Thoracic aorta (tissue), 2 donors: ENCODE data around the gene SLC2A4RG. TPM values are rescaled to one million over a fixed set of nuclear protein-coding genes. Genes with fewer than 3 reads are reported as not detected.

ENCODE experiments used
- ATAC-seq: fragments of 150-250 bp; one replicate; pipeline ENCODE4 v1.8.0; 2017; ENCODE audit warnings: low read depth; ENCODE audit not compliant: insufficient number of reproducible peaks, low FRiP score
- DNase-seq: peaks from one replicate; pipeline ENCODE4 v3.0.0-alpha.2; 2020; ENCODE audit warnings: low spot score
- H3K27ac ChIP-seq, 2 donors: fragments of 200-600 bp; sonication (generic); 1 replicate in 1 of 2; 2 replicates in 1 of 2; pipeline ENCODE4 v1.5.1; 2016; ENCODE audit warnings: mild to moderate bottlenecking in 2 of 2, moderate library complexity in 2 of 2
- H3K27me3 ChIP-seq: fragments of 200-600 bp; sonication (generic); replicated peaks from 2 replicates; pipeline ENCODE4 v1.6.0; 2016; ENCODE audit warnings: mild to moderate bottlenecking; ENCODE audit not compliant: insufficient read depth
- H3K36me3 ChIP-seq: fragments of 200-600 bp; sonication (generic); one replicate; pipeline ENCODE4 v1.5.1; 2016
- H3K4me1 ChIP-seq, 2 donors: fragments of 200-600 bp; sonication (generic); 1 replicate in 1 of 2; 2 replicates in 1 of 2; pipeline versions ENCODE4 v1.5.1 to v1.6.0; 2016; ENCODE audit warnings: low read depth in 2 of 2, mild to moderate bottlenecking in 1 of 2; ENCODE audit not compliant: control insufficient read depth in 1 of 2
- H3K4me3 ChIP-seq: fragments of 200-600 bp; sonication (generic); 2 replicates; pipeline ENCODE4 v1.5.1; 2016; ENCODE audit warnings: mild to moderate bottlenecking
- H3K9me3 ChIP-seq: fragments of 200-600 bp; sonication (generic); 2 replicates; pipeline ENCODE4 v1.5.1; 2016
- CTCF ChIP-seq: fragments of 200-600 bp; sonication (generic); IDR thresholded peaks from one replicate; pipeline ENCODE4 v1.5.1; 2019; ENCODE audit warnings: antibody characterized with exemption
- total RNA-seq, 2 donors: library from RNA; depleted of rRNA; stranded (reverse); fragments of >200 nt; gene quantifications; one replicate each; pipeline versions ENCODE4 v1.1.0 to v1.2.3, GENCODE V29; 2016

The SLC2A4RG gene
- 100 to 1,000 TPM in 1 of 2 donors, 10 to 100 TPM in 1; 36.2 to 103 TPM for total RNA-seq

DNA sequence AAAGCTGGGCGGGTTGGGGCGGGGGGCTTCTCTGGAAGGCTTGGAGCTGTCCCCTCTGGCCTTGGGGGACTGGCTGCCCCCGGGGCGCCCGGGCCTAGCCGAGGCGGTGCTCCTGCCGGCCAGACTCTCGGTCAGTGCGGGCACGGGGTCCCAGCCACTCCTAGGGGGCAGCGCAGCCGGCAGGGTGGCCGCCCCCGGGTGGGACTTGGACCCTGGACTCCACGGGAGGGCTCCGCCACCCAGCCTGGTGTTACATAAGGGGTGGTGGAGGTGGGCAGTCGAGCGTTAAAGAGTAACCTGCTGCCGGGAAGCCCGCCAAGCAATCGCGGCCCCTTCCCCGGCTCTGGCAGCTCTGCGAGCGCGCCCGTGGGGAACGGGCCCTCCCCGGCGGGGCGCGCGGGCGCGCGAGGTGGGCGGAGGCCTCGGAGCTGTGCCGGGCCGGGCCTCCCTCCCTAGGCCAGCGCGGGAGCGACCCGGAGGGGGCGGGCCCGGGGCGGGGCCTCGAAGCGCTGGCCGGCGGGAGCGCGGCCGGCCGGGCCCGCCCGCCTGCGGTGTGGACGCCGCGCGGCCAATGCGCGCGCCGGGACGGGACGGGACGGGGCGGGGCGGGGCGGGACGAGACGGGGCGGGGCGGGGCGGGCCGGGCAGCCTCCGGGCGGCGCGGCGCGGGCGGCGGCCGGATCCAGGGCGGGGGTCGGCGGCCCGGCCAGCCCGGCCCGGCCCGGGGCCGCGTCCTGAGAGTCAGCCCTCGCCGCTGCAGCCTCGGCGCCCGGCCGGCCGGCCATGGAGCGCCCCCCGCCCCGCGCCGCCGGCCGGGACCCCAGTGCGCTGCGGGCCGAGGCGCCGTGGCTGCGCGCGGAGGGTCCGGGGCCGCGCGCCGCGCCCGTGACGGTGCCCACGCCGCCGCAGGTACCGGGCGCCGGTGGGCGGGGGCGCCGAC, at the start of gene SLC2A4RG:
Gene SLC2A4RG (plus strand): TSS at position 647 of the 940 bp plus-strand sequence. CDS start 137 bp downstream, at position 784.
- H3K4me1 ChIP-seq: peaks cover 17 to 24% of the 10 kb centered on the region in 2 donors
- no peak for TF ChIP-seq CTCF
- peak within 1 kb of the TSS; percentile 89 for H3K4me3 ChIP-seq
- DNase-seq: no peak
- H3K27ac ChIP-seq: peak within 1 kb of the TSS; percentile 81 to 89
- no peaks in the 10 kb centered on the region for H3K9me3 ChIP-seq
- peak; percentile 56 for ATAC-seq
- peaks cover 40% of the 10 kb centered on the region for H3K36me3 ChIP-seq
- H3K27me3 ChIP-seq: no peaks in the 10 kb centered on the region

GRCh38 chr20:63690003-63690897, 49.3 kb upstream of the SLC2A4RG start:
- no peaks in the 10 kb centered on the region for H3K27me3 ChIP-seq
- peaks cover 4 to 25% of the 10 kb centered on the region in 2 donors for H3K4me1 ChIP-seq
- TF ChIP-seq CTCF: no peak
- ATAC-seq: no peak
- no peaks in the 10 kb centered on the region for H3K9me3 ChIP-seq
- no peak for DNase-seq
- peaks cover 5% of the 10 kb centered on the region for H3K36me3 ChIP-seq
- no peak overlapping the region for H3K4me3 ChIP-seq
- H3K27ac ChIP-seq: no peak overlapping the region

- Histone ChIP-seq H3K4me1 (peaks cover 4 to 24% of the 10 kb centered on the region in 2 donors), H3K9me3 (no peaks in the 10 kb centered on the region), H3K36me3 (peaks cover 5% of the 10 kb centered on the region), H3K27me3 (no peaks in the 10 kb centered on the region), H3K4me3 (no peak overlapping the region), H3K27ac (no peak overlapping the region)
- ATAC-seq (no peak), DNase-seq (no peak)
- TF ChIP-seq CTCF: no peak
Measured at GRCh38 chr20:63690898-63691710, 48.5 kb upstream of the SLC2A4RG start.

- Histone ChIP-seq H3K4me1 (peaks cover 7 to 24% of the 10 kb centered on the region in 2 donors), H3K4me3 (no peak overlapping the region), H3K27ac (no peak overlapping the region), H3K27me3 (no peaks in the 10 kb centered on the region), H3K9me3 (no peaks in the 10 kb centered on the region), H3K36me3 (peaks cover 5% of the 10 kb centered on the region)
- DNase-seq (no peak), ATAC-seq (no peak)
- no peak for TF ChIP-seq CTCF
Measured at GRCh38 chr20:63691711-63692435, 47.7 kb upstream of the SLC2A4RG start.
